RWPE1 (cell line): ENCODE measurements around the gene TBC1D32.
A peak's percentile ranks its signal among the peaks of the same experiment; 100 is the strongest.
"Not testable (repeated sequence)": the region's sequence is repeated elsewhere in the genome, so short reads cannot be mapped to it uniquely, and the experiment has no call there.

Experiments used
- CTCF ChIA-PET: fragments of 350-600 bp; sonication (Branson Sonifier 250); formaldehyde crosslinking; extraction: SDS; loops from one replicate; lab custom pipeline; 2021; lab: Yijun Ruan, JAX
- POLR2A ChIA-PET: fragments of 400-600 bp; formaldehyde crosslinking; extraction: SDS; loops from one replicate; lab custom pipeline; 2020; ENCODE audit warnings: antibody characterized with exemption; ENCODE audit not compliant: low non-redundant PET; lab: Yijun Ruan, JAX
- DNase-seq: peaks from one replicate; pipeline ENCODE4 v3.0.0; 2012; ENCODE audit warnings: low spot score
- H3K27ac ChIP-seq: fragments of 450-650 bp; 2 replicates; pipeline ENCODE4 v1.5.1; 2017
- TF ChIP-seq, protein P1 (sequence below): fragments of 450-650 bp; conservative IDR thresholded peaks from 2 replicates; pipeline ENCODE4 v1.5.1; 2017; ENCODE audit warnings: low read depth, mild to moderate bottlenecking

TBC1D32 gene

DNA sequence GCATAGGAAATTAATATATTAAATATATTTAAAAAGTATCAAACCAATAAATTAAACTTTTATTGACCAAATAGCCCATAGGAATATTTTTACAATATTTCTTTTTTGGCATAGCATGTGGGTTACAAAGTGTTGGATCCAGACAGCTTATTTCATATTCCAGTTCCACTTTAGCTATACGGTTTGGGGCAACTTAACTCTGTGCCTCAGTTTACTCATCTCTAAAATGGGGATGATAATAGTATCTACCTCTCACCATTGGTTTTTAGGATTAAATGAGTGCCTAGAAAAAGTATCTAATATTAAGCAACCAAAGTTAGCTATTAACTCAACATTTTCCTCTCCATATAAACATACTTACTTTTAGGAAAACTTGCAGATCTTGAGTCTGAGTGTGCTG is 243.8 kb downstream of the TBC1D32 start:
- POLR2A ChIA-PET = no interaction called here
- TF ChIP-seq, protein P1, sequence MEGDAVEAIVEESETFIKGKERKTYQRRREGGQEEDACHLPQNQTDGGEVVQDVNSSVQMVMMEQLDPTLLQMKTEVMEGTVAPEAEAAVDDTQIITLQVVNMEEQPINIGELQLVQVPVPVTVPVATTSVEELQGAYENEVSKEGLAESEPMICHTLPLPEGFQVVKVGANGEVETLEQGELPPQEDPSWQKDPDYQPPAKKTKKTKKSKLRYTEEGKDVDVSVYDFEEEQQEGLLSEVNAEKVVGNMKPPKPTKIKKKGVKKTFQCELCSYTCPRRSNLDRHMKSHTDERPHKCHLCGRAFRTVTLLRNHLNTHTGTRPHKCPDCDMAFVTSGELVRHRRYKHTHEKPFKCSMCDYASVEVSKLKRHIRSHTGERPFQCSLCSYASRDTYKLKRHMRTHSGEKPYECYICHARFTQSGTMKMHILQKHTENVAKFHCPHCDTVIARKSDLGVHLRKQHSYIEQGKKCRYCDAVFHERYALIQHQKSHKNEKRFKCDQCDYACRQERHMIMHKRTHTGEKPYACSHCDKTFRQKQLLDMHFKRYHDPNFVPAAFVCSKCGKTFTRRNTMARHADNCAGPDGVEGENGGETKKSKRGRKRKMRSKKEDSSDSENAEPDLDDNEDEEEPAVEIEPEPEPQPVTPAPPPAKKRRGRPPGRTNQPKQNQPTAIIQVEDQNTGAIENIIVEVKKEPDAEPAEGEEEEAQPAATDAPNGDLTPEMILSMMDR = no peak
- CTCF ChIA-PET = interaction anchor here (1.9 kb wide), 1 partner anchor 35 kb away, joined by 4 read pairs; no protein-coding TSS in a partner anchor
- no peak overlapping the region for H3K27ac ChIP-seq
- no peak for DNase-seq

DNA sequence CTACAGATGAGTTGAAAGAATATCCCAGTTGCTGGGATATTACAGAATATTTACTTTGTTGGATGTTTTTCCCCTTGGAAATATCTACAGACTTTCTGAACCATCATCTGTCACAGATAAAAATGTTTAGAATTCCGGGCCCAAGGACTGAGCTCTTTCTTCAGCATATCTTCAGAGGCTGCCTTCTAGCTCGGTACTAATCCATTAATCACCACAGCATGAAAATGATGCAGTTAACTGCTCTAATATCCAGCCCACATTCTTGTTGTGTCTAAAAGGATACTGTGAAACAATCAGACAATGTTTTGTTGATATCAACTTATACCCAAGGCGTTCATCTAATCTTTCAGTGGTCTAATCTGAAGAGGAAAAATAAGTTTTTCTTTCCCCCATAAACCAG is 247.4 kb downstream of the TBC1D32 start:
- H3K27ac ChIP-seq = no peak overlapping the region
- TF ChIP-seq, protein P1 = no peak
- CTCF ChIA-PET = no interaction called here
- DNase-seq = no peak
- POLR2A ChIA-PET = no interaction called here

DNA sequence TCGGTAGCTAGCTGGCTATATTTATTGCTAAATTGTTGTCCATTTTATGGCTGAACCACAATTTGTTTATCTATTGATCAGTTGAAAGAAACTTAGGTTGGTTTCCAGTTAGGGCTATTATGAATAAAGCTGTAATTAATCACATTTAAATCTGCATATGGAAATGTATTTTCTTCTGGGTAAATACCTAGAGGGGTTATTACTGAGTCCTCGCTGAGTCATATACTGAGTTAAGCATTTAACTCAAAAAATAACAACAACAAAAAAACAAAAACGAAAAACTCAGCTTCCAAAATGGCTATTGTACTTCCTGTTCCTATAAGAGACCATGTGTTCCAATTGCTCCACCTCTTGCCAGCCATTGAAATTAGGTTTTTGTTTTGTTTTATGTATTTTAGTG is 258.2 kb downstream of the TBC1D32 start:
- TF ChIP-seq, protein P1 = no peak
- ChIA-PET POLR2A (no interaction called here), CTCF (interaction anchor here (1.2 kb wide), 1 partner anchor 19 kb away, joined by 3 read pairs; no protein-coding TSS in a partner anchor)
- DNase-seq = no peak
- no peak overlapping the region for H3K27ac ChIP-seq

DNA sequence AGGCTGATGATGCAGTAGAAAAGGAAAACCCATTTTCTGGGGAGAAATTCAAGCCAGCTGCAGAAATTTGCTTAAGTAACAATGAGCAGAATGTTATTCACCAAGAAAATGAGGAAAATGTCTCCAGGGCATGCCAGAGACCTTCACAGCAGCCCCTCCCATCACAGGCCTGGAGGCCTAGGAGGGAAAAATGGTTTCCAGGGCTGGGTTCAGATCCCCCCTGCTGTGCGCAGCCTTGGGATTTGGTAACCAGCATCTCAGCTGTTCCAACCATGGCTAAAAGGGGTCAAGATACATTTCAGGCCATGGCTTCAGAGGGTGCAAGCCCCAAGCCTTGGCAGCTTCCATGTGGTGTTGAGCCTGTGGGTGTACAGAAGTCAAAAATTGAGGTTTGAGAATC is 265.5 kb downstream of the TBC1D32 start:
- POLR2A ChIA-PET, H3K27ac ChIP-seq, DNase-seq, CTCF ChIA-PET: not testable (repeated sequence)

DNA sequence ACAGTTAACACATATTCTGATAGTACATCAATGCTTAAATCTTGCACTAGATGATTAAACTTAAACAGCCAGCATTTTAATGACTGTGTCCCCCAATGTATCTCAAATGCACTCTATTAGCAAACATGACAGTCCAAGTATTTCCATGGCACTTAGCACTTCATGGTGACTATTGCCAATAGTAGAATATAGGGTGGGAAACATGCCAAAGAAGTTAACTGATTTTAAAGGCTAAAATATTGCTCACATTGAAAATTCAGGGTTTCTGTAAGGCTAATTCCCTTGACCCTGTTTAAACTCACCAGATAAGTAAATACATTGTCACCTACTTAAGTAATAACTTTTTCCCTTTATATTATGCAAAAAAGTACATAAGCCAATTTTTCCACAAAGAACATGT is 266.9 kb downstream of the TBC1D32 start:
- DNase-seq = no peak
- TF ChIP-seq, protein P1 = no peak
- H3K27ac ChIP-seq = no peak overlapping the region
- ChIA-PET POLR2A (no interaction called here), CTCF (no interaction called here)

DNA sequence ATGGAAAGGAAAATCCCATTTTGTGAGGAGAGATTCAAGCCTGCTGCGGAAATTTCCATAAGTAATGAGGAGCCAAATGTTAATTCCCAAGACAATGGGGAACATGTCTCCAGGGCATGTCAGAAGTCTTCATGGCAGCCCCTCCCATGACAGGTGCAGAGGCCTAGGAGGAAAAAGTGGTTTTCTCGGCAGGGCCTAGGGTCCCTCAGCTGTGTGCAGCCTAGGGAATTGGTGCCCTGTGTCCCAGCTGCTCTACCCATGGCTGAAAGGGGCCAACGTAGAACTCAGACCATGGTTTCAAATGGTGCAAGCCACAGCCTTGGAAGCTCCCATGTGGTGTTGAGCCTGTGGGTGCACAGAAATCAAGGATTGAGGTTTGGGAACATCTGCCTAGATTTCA is 269.9 kb downstream of the TBC1D32 start:
- H3K27ac ChIP-seq = no peak overlapping the region
- TF ChIP-seq, protein P1 = no peak
- CTCF ChIA-PET = no interaction called here
- POLR2A ChIA-PET = no interaction called here
- DNase-seq = no peak

DNA sequence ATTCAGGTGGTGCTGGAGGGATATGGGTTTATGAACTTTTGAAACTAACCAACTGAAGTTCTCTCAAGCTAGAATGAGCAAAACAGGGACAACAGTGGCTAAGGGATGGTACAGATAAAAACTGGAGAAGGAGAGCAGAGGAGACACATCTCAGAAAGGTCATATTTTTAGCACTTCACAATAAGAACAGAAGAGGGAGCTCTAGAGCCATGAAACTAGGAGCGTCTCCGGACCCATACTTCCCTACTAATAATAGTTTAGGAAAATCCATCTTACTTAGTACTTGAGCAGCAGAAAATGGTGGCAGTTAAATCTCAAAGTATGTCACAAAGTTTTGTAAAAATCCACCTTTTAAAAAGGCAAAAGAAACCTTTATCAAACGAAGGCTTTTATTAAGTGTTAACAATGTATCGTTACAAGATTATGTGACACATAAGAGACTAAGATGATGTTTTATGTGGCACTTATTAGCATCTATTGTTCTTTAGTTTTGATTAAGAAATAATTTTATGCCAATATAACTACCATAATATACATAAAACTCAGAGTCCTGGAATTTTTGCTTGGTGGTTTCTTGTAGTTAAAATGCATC is 278.6 kb downstream of the TBC1D32 start:
- ChIA-PET POLR2A (no interaction called here), CTCF (interaction anchor here (0.6 to 1.7 kb wide), 9 partner anchors 35 to 1957 kb away, joined by 4 to 10 read pairs (median 4); no protein-coding TSS in a partner anchor)
- TF ChIP-seq, protein P1 = peak; percentile 79
- DNase-seq = peak; percentile 42
- no peak overlapping the region for H3K27ac ChIP-seq

DNA sequence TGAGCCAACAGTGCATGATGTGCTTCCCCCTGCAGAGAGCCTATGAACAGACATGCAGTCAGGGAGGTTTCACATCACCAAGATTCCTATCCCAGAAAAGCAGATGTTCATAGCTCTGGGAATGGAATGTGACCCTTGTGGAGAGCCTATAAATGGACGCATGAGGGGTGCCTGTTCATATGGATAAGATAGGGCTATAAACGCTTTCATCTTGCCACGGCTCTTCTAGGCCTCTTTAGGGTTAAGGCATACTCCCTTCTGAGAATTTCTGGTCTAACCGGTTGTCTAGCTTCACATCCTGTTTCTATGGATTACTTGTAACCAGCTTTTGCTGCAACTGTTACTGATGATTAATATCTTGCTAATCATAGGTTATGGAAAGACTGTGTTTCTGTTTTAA is 285.7 kb downstream of the TBC1D32 start:
- CTCF ChIA-PET, POLR2A ChIA-PET, H3K27ac ChIP-seq, DNase-seq: not testable (repeated sequence)

DNA sequence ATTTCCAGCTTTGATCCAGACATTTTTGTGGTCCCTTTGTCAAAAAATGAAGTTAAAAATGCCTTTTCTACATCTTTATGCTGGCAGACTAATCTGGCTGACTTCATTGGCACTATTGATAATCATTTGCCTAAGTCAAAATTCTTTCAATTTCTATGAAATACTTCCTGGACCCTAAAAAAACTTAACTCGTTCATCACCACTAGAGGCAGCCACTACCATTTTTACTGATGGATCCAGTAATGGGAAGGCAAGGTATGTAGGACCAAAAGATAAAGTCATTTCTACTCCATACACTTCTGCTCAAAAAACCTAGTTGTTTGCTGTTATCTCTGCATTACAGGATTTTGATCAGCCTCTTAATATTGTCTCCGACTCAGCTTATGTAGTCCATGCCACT is 289.4 kb downstream of the TBC1D32 start:
- H3K27ac ChIP-seq, CTCF ChIA-PET, DNase-seq, POLR2A ChIA-PET: not testable (repeated sequence)

DNA sequence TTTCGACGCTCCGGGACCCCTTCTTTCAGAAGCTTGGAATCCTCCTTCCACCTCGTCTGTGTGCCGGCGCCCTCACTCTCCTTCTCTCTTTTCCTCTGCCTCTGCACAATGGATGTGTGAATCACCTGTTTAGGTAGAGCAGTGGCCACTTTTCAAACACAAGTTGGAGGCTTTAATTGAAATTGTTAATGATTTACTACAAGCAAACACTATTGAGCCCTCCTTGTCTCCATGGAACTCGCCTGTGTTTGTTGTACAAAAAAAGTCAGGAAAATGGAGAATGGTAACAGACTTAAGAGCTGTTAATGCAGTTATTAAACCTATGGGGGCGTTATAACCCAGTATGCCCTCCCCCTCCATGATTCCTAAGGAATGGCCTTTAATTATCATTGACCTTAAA is 290.6 kb downstream of the TBC1D32 start:
- H3K27ac ChIP-seq, CTCF ChIA-PET, DNase-seq, POLR2A ChIA-PET: not testable (repeated sequence)
